GM19395 (cell line): ENCODE data around the gene C4A.
"Not testable (repeated sequence)": the region's sequence is repeated elsewhere in the genome, so short reads cannot be mapped to it uniquely, and the experiment has no call there.

Experiments used
- ATAC-seq: cut with Tn5 transposase; IDR thresholded peaks from one replicate; pipeline ENCODE4 v1.9.1; 2021; ENCODE audit warnings: mild to moderate bottlenecking, moderate library complexity; ENCODE audit not compliant: unreplicated experiment

Gene C4A

GRCh38 chr6:31981744-31982143, at the start of gene C4A:
TSS of gene C4A (plus strand) at chr6:31982057. CDS start at chr6:31982108, 51 bp downstream.
- ATAC-seq: not testable (repeated sequence)

- not testable (repeated sequence) for ATAC-seq
These were observed 49.7 kb upstream of the C4A start for GRCh38 chr6:31932137-31932536.

- no peak for ATAC-seq
These were observed 48.3 kb upstream of the C4A start for GRCh38 chr6:31933537-31933936.

GRCh38 chr6:31935021-31935420, 46.8 kb upstream of the C4A start:
- no peak for ATAC-seq

- no peak for ATAC-seq
These were observed 46.0 kb upstream of the C4A start for GRCh38 chr6:31935823-31936222.

GRCh38 chr6:31940256-31940664, 41.6 kb upstream of the C4A start:
- ATAC-seq: no peak

GRCh38 chr6:31943742-31944141, 38.1 kb upstream of the C4A start:
- ATAC-seq: no peak

- no peak for ATAC-seq
These were observed 36.7 kb upstream of the C4A start for GRCh38 chr6:31945154-31945506.

GRCh38 chr6:31945507-31946369, 36.1 kb upstream of the C4A start, which contains the start of gene CFB:
TSS of gene CFB (plus strand) at chr6:31946095. CDS start at chr6:31946222, 127 bp downstream.
- no peak for ATAC-seq

GRCh38 chr6:31946370-31946885, 35.4 kb upstream of the C4A start:
- no peak for ATAC-seq

GRCh38 chr6:31947070-31947675, 34.7 kb upstream of the C4A start:
- no peak for ATAC-seq

- no peak for ATAC-seq
These were observed 34.0 kb upstream of the C4A start for GRCh38 chr6:31947864-31948263.

- ATAC-seq: no peak
These were observed 33.6 kb upstream of the C4A start for GRCh38 chr6:31948306-31948705.

GRCh38 chr6:31948753-31949413, 33.0 kb upstream of the C4A start:
- ATAC-seq: no peak

GRCh38 chr6:31949926-31950548, 31.8 kb upstream of the C4A start:
- no peak for ATAC-seq

GRCh38 chr6:31952140-31952805, 29.6 kb upstream of the C4A start:
- ATAC-seq: no peak

GRCh38 chr6:31952890-31953289, 29.0 kb upstream of the C4A start:
- no peak for ATAC-seq

- no peak for ATAC-seq
These were observed 27.3 kb upstream of the C4A start for GRCh38 chr6:31954511-31954910.

GRCh38 chr6:31956796-31957195, 25.1 kb upstream of the C4A start:
- ATAC-seq: no peak

- no peak for ATAC-seq
These were observed 23.5 kb upstream of the C4A start for GRCh38 chr6:31958412-31958740.
